ENCODE measurements around the gene C9orf78.

C9orf78 gene, protein sequence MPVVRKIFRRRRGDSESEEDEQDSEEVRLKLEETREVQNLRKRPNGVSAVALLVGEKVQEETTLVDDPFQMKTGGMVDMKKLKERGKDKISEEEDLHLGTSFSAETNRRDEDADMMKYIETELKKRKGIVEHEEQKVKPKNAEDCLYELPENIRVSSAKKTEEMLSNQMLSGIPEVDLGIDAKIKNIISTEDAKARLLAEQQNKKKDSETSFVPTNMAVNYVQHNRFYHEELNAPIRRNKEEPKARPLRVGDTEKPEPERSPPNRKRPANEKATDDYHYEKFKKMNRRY

GRCh38 chr9:129835128-129835859, at the start of gene C9orf78, which contains the start of gene USP20:
C9orf78 (minus strand) TSS chr9:129835275; CDS start chr9:129835221, 54 bp downstream.
USP20 (plus strand) TSS chr9:129835458; CDS start chr9:129852556, 17,098 bp downstream.
- H3K27ac Mint-ChIP-seq, result peak within 1 kb of the TSS; percentile 96
- H3K4me1 Mint-ChIP-seq, result peaks cover 44% of the 10 kb centered on the region
- H3K9me3 Mint-ChIP-seq, result no peaks in the 10 kb centered on the region
- peak within 1 kb of the TSS; percentile 98 for H3K4me3 Mint-ChIP-seq
- ATAC-seq (peak; percentile 96), DNase-seq (ENCODE audit: low spot score in 2 of 2) (peak; percentile 96 to 97)
- peaks cover 69% of the 10 kb centered on the region for H3K36me3 Mint-ChIP-seq

GRCh38 chr9:129884220-129885017, 49.3 kb upstream of the C9orf78 start:
- no peaks in the 10 kb centered on the region for H3K9me3 Mint-ChIP-seq
- peak overlapping the region; percentile 93 for H3K4me3 Mint-ChIP-seq
- H3K4me1 Mint-ChIP-seq, result peaks cover 58% of the 10 kb centered on the region
- DNase-seq (ENCODE audit: low spot score in 2 of 2), result peak; percentile 84 to 93
- H3K27ac Mint-ChIP-seq, result peak overlapping the region; percentile 99
- no peaks in the 10 kb centered on the region for H3K36me3 Mint-ChIP-seq
- peak; percentile 66 for ATAC-seq

- peaks cover 38% of the 10 kb centered on the region for H3K4me1 Mint-ChIP-seq
- DNase-seq (ENCODE audit: low spot score in 2 of 2) (no peak), ATAC-seq (no peak)
- peaks cover 10% of the 10 kb centered on the region for H3K36me3 Mint-ChIP-seq
- no peak overlapping the region for H3K27ac Mint-ChIP-seq
- H3K4me3 Mint-ChIP-seq, result no peak overlapping the region
- H3K9me3 Mint-ChIP-seq, result no peaks in the 10 kb centered on the region
Observed at GRCh38 chr9:129881547-129882324, 46.7 kb upstream of the C9orf78 start.

DNA sequence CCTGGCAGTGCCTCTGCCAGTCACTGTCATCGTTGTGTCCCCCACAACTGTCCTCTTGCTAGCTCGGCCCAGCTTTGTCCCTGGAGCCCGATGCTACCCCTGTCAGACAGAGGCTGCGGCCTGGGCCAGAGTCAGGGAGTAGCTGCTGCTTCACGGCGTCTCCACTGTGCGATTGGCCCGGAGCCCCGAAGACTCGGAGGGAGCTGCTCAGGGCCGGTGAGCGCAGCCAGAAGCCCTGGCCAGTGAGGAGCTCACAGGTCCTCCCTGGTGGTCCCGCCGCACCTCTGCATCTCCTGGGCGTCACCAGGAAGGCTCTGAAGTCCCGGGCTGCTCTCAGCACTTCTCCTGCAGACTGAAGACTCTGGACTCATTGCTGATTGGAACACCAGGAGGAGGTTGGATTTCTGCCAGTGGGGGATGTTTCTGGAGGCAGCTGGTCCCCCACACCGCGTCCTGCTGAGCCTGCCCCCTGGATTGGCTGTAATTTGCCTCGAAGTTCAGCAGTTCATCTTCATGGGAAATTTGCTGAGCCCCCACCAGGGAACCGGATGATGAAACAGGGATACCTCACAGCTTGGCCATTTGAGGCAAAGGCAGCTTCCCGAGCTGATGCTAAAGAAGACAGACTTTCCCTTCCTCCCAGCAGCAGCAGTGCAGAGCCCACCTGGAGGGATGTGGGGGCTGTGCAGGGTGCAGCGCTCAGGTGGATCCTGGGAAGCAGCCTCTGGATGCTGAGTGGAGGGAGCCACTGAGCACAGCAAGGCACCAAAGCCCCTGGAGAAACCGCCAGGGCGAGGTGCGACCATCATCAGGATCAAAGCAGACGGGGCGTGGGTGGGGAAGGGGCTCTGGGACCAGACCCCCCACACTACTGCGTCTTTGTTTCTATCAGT, 45.8 kb upstream of the C9orf78 start:
- H3K27ac Mint-ChIP-seq, result no peak overlapping the region
- no peak for ATAC-seq

GRCh38 chr9:129879991-129880653, 45.0 kb upstream of the C9orf78 start:
- Mint-ChIP-seq H3K27ac (no peak overlapping the region), H3K4me1 (peaks cover 25% of the 10 kb centered on the region), H3K36me3 (peaks cover 15% of the 10 kb centered on the region), H3K9me3 (no peaks in the 10 kb centered on the region), H3K4me3 (no peak overlapping the region)
- ATAC-seq (no peak), DNase-seq (ENCODE audit: low spot score in 2 of 2) (no peak)

More for the DNA sequence above, 45.8 kb upstream of the C9orf78 start:
- Mint-ChIP-seq H3K4me1 (peaks cover 33% of the 10 kb centered on the region), H3K9me3 (no peaks in the 10 kb centered on the region), H3K36me3 (peaks cover 10% of the 10 kb centered on the region), H3K4me3 (no peak overlapping the region)
- DNase-seq (ENCODE audit: low spot score in 2 of 2), result no peak

DNA sequence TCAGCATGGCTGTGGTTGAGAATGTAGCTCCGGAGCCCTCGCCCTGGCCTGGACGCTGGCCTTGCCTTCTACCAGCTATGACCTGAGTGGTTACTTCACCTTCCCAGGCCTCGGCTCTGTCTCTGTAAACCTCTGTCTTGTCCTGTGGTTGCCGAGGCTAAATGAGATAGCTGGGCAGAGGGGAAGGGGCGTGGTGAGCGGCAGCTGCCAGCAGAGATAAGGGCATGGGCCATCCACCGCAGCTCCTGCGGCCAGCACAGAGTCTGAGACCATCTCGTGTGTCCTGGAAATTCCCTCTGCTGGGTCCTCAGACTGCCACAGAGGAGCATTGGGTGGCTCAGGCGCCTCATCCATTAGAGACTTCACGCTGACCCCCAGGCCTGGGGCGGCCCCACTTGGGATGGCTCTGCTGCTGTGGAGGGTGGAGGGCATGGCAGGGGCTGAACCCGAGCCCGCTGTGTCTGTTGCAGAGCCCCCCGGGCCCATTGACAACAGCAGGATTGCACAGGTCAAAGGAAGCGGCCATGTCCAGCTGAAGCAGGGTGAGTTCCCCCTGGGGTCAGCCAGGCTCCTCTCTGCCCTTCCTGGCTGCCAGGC, 44.1 kb upstream of the C9orf78 start:
- Mint-ChIP-seq H3K36me3 (peaks cover 24% of the 10 kb centered on the region), H3K9me3 (no peaks in the 10 kb centered on the region), H3K4me1 (peaks cover 21% of the 10 kb centered on the region), H3K27ac (no peak overlapping the region), H3K4me3 (no peak overlapping the region)
- DNase-seq (ENCODE audit: low spot score in 2 of 2) (no peak), ATAC-seq (no peak)

DNA sequence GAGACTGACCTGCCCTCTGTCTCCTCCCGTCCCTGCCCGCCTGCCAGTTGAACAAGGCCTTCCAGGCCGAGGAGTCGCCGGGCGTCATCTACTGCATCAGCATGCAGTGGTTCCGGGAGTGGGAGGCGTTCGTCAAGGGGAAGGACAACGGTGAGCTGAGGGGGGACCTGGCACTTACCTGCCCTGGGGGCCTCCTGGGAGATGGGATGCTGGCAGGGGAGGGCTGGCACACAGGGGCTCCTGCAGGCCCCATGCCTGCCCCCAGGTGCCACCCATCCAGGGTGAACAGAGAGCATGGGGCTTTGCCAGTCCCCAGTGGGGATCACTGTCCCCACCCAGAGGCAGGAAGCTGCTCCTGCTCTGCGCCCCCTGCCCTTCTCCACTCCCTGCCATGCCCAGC, 43.2 kb upstream of the C9orf78 start:
- ATAC-seq, result no peak
- H3K27ac Mint-ChIP-seq, result no peak overlapping the region

DNA sequence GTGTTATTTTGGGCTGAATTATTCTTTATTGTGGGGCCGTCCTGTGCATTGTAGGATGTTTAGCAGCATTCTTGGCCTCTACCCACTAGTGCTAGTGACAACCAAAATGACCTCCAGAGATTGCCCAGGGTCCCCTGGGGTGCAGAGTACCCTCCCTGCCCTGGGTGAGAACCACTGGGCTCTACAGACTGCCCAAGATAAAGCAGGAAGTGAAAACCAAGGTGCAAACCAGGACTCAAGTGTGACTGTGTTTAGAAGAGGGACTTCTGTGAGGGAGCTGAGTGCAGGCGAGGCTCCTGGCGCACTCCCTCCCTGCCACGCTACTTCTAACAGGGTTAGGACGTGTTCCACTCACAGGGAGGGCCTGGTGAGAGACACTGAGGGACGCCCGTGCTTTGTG, 41.7 kb upstream of the C9orf78 start:
- ATAC-seq, result peak; percentile 50
- Mint-ChIP-seq H3K36me3 (peaks cover 42% of the 10 kb centered on the region), H3K4me3 (no peak overlapping the region), H3K4me1 (peaks cover 24% of the 10 kb centered on the region), H3K9me3 (no peaks in the 10 kb centered on the region), H3K27ac (no peak overlapping the region)
- DNase-seq (ENCODE audit: low spot score in 2 of 2), result no peak

More for the DNA sequence above, 43.2 kb upstream of the C9orf78 start:
- H3K36me3 Mint-ChIP-seq, result peaks cover 33% of the 10 kb centered on the region
- no peaks in the 10 kb centered on the region for H3K9me3 Mint-ChIP-seq
- H3K4me3 Mint-ChIP-seq, result no peak overlapping the region
- no peak for DNase-seq (ENCODE audit: low spot score in 2 of 2)
- peaks cover 24% of the 10 kb centered on the region for H3K4me1 Mint-ChIP-seq

GRCh38 chr9:129875687-129876395, 40.8 kb upstream of the C9orf78 start:
- no peak overlapping the region for H3K27ac Mint-ChIP-seq
- DNase-seq (ENCODE audit: low spot score in 2 of 2), result no peak
- no peak for ATAC-seq
- H3K4me1 Mint-ChIP-seq, result peaks cover 24% of the 10 kb centered on the region
- peaks cover 48% of the 10 kb centered on the region for H3K36me3 Mint-ChIP-seq
- no peaks in the 10 kb centered on the region for H3K9me3 Mint-ChIP-seq
- H3K4me3 Mint-ChIP-seq, result no peak overlapping the region

DNA sequence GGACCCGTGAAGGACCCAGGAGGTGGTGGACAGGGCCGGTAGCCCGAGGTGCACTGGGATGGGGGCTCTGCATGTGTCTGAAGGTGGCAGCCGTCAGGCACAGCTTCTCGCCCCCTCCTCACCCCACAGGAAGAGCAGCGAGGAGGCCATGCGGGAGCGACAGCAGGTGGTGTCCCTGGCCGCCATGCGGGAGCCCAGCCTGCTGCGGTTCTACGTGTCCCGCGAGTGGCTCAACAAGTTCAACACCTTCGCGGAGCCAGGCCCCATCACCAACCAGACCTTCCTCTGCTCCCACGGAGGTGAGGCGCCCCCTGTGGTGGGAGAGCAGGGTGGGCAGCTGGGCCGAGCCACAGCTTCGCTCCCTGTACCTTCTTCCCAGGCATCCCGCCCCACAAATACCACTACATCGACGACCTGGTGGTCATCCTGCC, 40.1 kb upstream of the C9orf78 start:
- no peak overlapping the region for H3K27ac Mint-ChIP-seq
- H3K36me3 Mint-ChIP-seq, result peaks cover 53% of the 10 kb centered on the region
- H3K9me3 Mint-ChIP-seq, result no peaks in the 10 kb centered on the region

DNA sequence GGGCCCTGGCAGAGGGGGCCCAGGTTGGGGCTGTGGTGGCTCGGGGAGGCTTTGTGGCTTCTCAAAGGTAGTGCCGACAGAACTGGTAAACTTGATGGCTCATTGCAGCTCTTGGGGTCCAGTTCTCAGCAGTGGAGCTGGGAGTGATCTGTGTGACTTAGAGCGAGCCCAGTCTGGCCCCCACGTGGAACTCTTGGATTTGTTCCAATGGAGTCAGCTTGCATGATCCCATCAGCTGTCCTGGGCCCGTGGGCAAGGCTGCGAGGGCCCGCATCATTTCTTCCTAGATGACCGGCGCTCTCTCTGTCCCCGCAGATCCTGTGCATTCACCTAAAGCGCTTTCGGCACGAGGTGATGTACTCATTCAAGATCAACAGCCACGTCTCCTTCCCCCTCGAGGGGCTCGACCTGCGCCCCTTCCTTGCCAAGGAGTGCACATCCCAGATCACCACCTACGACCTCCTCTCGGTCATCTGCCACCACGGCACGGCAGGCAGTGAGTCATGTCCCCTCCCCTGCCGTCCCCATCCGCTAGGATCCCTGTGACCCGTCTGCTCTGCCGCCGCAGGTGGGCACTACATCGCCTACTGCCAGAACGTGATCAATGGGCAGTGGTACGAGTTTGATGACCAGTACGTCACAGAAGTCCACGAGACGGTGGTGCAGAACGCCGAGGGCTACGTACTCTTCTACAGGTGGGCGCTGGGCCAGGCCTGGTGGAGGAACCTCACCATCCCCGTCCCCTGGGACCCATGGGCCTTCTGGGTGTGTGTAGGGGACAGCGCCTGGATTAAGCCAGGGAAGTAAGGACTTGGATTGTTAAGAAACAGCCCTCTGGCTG, 39.4 kb upstream of the C9orf78 start:
- no peaks in the 10 kb centered on the region for H3K9me3 Mint-ChIP-seq
- H3K36me3 Mint-ChIP-seq, result peaks cover 58% of the 10 kb centered on the region
- H3K4me3 Mint-ChIP-seq, result no peak overlapping the region
- ATAC-seq (no peak), DNase-seq (ENCODE audit: low spot score in 2 of 2) (no peak)
- peak overlapping the region; percentile 72 for H3K27ac Mint-ChIP-seq
- H3K4me1 Mint-ChIP-seq, result peaks cover 31% of the 10 kb centered on the region

More for the DNA sequence above, 40.1 kb upstream of the C9orf78 start:
- Mint-ChIP-seq H3K4me3 (no peak overlapping the region), H3K4me1 (peaks cover 24% of the 10 kb centered on the region)
- ATAC-seq (no peak), DNase-seq (ENCODE audit: low spot score in 2 of 2) (no peak)

- H3K36me3 Mint-ChIP-seq, result peaks cover 66% of the 10 kb centered on the region
- no peaks in the 10 kb centered on the region for H3K9me3 Mint-ChIP-seq
- no peak overlapping the region for H3K4me3 Mint-ChIP-seq
- DNase-seq (ENCODE audit: low spot score in 2 of 2), result no peak
- H3K27ac Mint-ChIP-seq, result peak overlapping the region; percentile 72
- peaks cover 38% of the 10 kb centered on the region for H3K4me1 Mint-ChIP-seq
- no peak for ATAC-seq
Observed at GRCh38 chr9:129873563-129874190, 38.6 kb upstream of the C9orf78 start.
